ENCODE measurements around the gene ADGRD1. TPM values are rescaled to one million over a fixed set of nuclear protein-coding genes. Genes with fewer than 3 reads are reported as not detected.

ADGRD1 gene
- total and polyA plus RNA-seq, 12 donors = 0.87 to 6.0 (median 1.6) TPM

GRCh38 chr12:131017477-131017991 lies 63.8 kb downstream of the ADGRD1 start:
- intact Hi-C loops (cut with DNase I) = no loop called here
- no peaks in the 10 kb centered on the region for H3K27me3 ChIP-seq
- no peak overlapping the region for H3K27ac ChIP-seq
- TF ChIP-seq CTCF (IDR thresholded peaks at IDR 0.05) (no peak), POLR2A (IDR thresholded peaks at IDR 0.05) (no peak)
- no peak for DNase-seq
- H3K4me3 ChIP-seq = no peak overlapping the region
- no peaks in the 10 kb centered on the region for H3K4me1 ChIP-seq (replicated peaks in 1 of 2)
- H3K36me3 ChIP-seq (replicated peaks in 1 of 2) = no peaks in the 10 kb centered on the region
- no peaks in the 10 kb centered on the region for H3K9me3 ChIP-seq (replicated peaks in 1 of 3)

DNA sequence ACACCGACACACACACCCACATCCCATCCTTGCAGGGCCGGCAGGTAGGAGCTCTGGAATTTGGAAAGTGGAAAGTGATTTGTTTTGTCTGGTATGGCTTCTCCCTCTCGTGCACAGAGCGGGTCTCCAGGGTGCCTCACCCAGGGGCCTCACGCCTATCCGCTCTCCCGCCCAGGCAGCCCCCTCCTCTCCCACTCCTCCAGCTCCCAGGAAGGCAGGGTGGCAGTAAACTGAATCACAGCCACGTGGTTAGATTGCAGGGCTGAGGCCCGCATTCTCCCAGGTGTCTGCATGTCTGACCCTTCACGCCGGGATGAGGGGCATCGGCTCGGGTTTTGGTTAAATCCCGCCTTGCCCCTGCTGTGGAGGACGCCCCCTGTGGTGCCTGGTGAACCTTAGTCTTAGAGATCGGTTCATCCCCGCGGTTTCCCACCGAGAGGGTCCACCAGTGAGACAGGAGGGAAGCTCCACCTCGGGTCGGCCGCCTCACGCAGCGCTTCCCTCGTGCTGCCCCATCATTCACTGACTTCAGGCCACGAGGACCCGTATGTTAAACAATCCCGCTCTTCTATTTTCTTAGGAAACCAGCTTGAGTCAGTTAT lies 64.4 kb downstream of the ADGRD1 start:
- no peak for TF ChIP-seq POLR2A (IDR thresholded peaks at IDR 0.05)
- no peaks in the 10 kb centered on the region for H3K4me1 ChIP-seq (replicated peaks in 1 of 2)
- no peaks in the 10 kb centered on the region for H3K27me3 ChIP-seq
- intact Hi-C loops (cut with DNase I) = no loop called here
- no peak for DNase-seq
- no peaks in the 10 kb centered on the region for H3K9me3 ChIP-seq (replicated peaks in 1 of 3)
- H3K36me3 ChIP-seq (replicated peaks in 1 of 2) = no peaks in the 10 kb centered on the region
- WGBS, 4 donors = 77 to 84% (median 80%) methylated on average over 21 to 28 of the region's 28 CpGs
- H3K4me3 ChIP-seq = no peak overlapping the region
- H3K27ac ChIP-seq = no peak overlapping the region

GRCh38 chr12:131018808-131019397 lies 65.2 kb downstream of the ADGRD1 start:
- Histone ChIP-seq H3K27ac (no peak overlapping the region), H3K27me3 (no peaks in the 10 kb centered on the region), H3K36me3 (replicated peaks in 1 of 2) (no peaks in the 10 kb centered on the region), H3K9me3 (replicated peaks in 1 of 3) (no peaks in the 10 kb centered on the region), H3K4me3 (no peak overlapping the region), H3K4me1 (replicated peaks in 1 of 2) (no peaks in the 10 kb centered on the region)
- WGBS, 4 donors = 72 to 80% (median 76%) methylated on average over 12 to 16 of the region's 16 CpGs
- TF ChIP-seq POLR2A (IDR thresholded peaks at IDR 0.05) (no peak), CTCF (IDR thresholded peaks at IDR 0.05) (no peak)
- intact Hi-C loops (cut with DNase I) = no loop called here
- DNase-seq = no peak

DNA sequence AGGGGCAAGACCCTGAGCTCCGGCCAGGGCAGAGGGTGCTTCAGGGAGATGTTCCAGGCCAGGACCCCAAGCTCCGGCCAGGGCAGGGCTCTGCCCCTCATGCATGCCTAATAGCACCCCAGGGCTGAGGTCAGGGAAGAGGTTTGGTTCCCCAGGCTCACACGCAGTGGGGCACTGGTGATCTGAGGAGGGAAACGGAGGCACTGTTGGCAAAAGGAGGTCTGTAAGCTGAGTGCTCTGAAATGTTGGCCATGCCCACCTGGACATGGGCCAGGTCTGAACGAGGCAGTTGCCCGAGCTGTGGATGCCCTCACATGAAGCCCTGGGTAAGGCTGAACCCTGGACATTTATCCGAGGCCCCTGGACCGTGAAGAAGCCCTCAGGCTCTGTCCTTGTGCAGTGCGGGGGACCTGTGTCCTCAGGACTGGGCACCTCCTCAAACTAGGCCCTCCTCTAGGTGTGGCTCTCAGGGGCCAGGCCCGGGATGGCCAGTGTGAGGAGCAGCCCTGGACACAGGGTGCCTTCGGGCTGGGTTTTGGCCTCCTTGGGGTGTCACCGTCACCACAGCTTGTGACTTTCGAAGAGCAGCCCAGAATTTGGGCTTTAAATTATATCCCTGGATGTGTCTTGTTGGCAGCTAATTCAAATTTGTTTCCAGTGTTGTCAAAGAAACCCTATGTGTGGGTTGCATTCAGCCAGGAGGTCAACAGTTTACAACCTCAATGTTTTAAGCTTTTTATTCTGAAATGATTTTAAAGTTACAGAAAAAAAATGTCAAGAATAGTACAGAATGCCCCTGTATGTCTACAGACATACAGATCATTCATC lies 66.8 kb downstream of the ADGRD1 start:
- Histone ChIP-seq H3K4me1 (replicated peaks in 1 of 2) (no peaks in the 10 kb centered on the region), H3K27me3 (no peaks in the 10 kb centered on the region), H3K4me3 (no peak overlapping the region), H3K9me3 (replicated peaks in 1 of 3) (no peaks in the 10 kb centered on the region), H3K36me3 (replicated peaks in 1 of 2) (no peaks in the 10 kb centered on the region), H3K27ac (no peak overlapping the region)
- intact Hi-C loops (cut with DNase I) = no loop called here
- DNase-seq = no peak
- TF ChIP-seq POLR2A (IDR thresholded peaks at IDR 0.05) (no peak), CTCF (IDR thresholded peaks at IDR 0.05) (no peak)
- 71 to 79% (median 74%) methylated on average over 9 to 13 of the region's 13 CpGs for WGBS, 4 donors
